Neural cell (in vitro differentiated cells): ENCODE data around the gene BCAS4. TPM values are rescaled to one million over a fixed set of nuclear protein-coding genes. Genes with fewer than 3 reads are reported as not detected.

Experiments
- H2AFZ ChIP-seq: fragments of 200-600, 300-800 bp; sonication (generic), shearing (Covaris generic); 2 replicates; pipeline ENCODE4 v1.6.0; 2014; ENCODE audit warnings: low read depth, mild to moderate bottlenecking, antibody characterized with exemption, low read length, moderate library complexity
- H3F3A ChIP-seq: fragments of 200-600 bp; shearing (Covaris generic); 2 replicates; pipeline ENCODE4 v1.6.1; 2016; ENCODE audit warnings: mild to moderate bottlenecking, moderate library complexity, mixed read lengths, antibody characterized with exemption, low read length; ENCODE audit not compliant: insufficient read depth, poor library complexity, severe bottlenecking
- H3K27ac ChIP-seq: fragments of 200-600, 300-800 bp; sonication (generic), shearing (Covaris generic); 2 replicates; pipeline ENCODE4 v1.5.1; 2014; ENCODE audit warnings: mild to moderate bottlenecking, low read length, moderate library complexity
- H3K27me3 ChIP-seq: fragments of 300-800, 200-600 bp; sonication (generic), shearing (Covaris generic); 2 replicates; pipeline ENCODE4 v1.6.0; 2014; ENCODE audit warnings: mild to moderate bottlenecking, low read depth, low read length, moderate library complexity; ENCODE audit not compliant: insufficient read depth
- H3K36me3 ChIP-seq: fragments of 300-800, 200-600 bp; sonication (generic), shearing (Covaris generic); 2 replicates; pipeline ENCODE4 v1.5.1; 2014; ENCODE audit warnings: mild to moderate bottlenecking, antibody characterized with exemption, low read length, moderate library complexity; ENCODE audit not compliant: insufficient read depth
- H3K4me2 ChIP-seq: fragments of 300-800, 200-600 bp; sonication (generic), shearing (Covaris generic); 2 replicates; pipeline ENCODE4 v1.6.0; 2014; ENCODE audit warnings: mild to moderate bottlenecking, low read length
- H3K4me3 ChIP-seq: fragments of 300-800, 200-600 bp; sonication (generic), shearing (Covaris generic); 2 replicates; pipeline ENCODE4 v1.5.1; 2014; ENCODE audit warnings: mild to moderate bottlenecking, low read length, moderate library complexity
- H3K79me2 ChIP-seq: fragments of 200-600 bp; shearing (Covaris generic); replicated peaks from 2 replicates; pipeline ENCODE4 v1.6.0; 2014; ENCODE audit warnings: mild to moderate bottlenecking, low read length, moderate library complexity; ENCODE audit not compliant: insufficient read depth
- H3K9ac ChIP-seq: fragments of 300-800, 200-600 bp; sonication (generic), shearing (Covaris generic); 2 replicates; pipeline ENCODE4 v1.6.1; 2016; ENCODE audit warnings: mild to moderate bottlenecking, low read length, mixed read lengths
- H3K9me2 ChIP-seq: fragments of 200-600 bp; shearing (Covaris generic); 2 replicates; pipeline ENCODE4 v1.6.1; 2016; ENCODE audit warnings: mild to moderate bottlenecking, low read length, mixed read lengths; ENCODE audit not compliant: insufficient read depth
- H3K9me3 ChIP-seq: fragments of 200-600, 300-800 bp; sonication (generic), shearing (Covaris generic); 2 replicates; pipeline ENCODE4 v1.6.1; 2016; ENCODE audit warnings: mild to moderate bottlenecking, mixed run types, low read length, moderate library complexity, mixed read lengths
- H4K20me1 ChIP-seq: fragments of 200-600 bp; shearing (Covaris generic); 2 replicates; pipeline ENCODE4 v1.6.1; 2016; ENCODE audit warnings: mild to moderate bottlenecking, mixed run types; ENCODE audit not compliant: insufficient read depth
- EP300 ChIP-seq: fragments of 450-650 bp; conservative IDR thresholded peaks from 2 replicates; pipeline ENCODE4 v1.6.1; 2014; ENCODE audit warnings: antibody characterized with exemption, mild to moderate bottlenecking, moderate library complexity; ENCODE audit not compliant: poor library complexity, severe bottlenecking
- EZH2 ChIP-seq: fragments of 200-600, 300-800 bp; shearing (Covaris generic), sonication (generic); IDR thresholded peaks from 2 replicates; pipeline ENCODE4 v1.6.1; 2014; ENCODE audit warnings: antibody characterized with exemption, low read length, borderline replicate concordance, mild to moderate bottlenecking; ENCODE audit not compliant: insufficient read depth, poor library complexity, severe bottlenecking
- MXI1 ChIP-seq: fragments of 450-650 bp; conservative IDR thresholded peaks from 2 replicates; pipeline ENCODE4 v1.6.1; 2014; ENCODE audit warnings: antibody characterized with exemption, mild to moderate bottlenecking; ENCODE audit not compliant: poor library complexity, severe bottlenecking
- POLR2AphosphoS5 ChIP-seq: IDR thresholded peaks from 2 replicates; pipeline ENCODE4 v1.6.1; 2012
- RAD21 ChIP-seq: fragments of 450-650 bp; conservative IDR thresholded peaks from 2 replicates; pipeline ENCODE4 v1.6.1; 2014; ENCODE audit warnings: antibody characterized with exemption, mild to moderate bottlenecking, moderate library complexity
- SMC3 ChIP-seq: fragments of 450-650 bp; conservative IDR thresholded peaks from 2 replicates; pipeline ENCODE4 v1.6.1; 2014; ENCODE audit warnings: antibody characterized with exemption, mild to moderate bottlenecking, moderate library complexity; ENCODE audit not compliant: poor library complexity
- TAF1 ChIP-seq: IDR thresholded peaks from 2 replicates; pipeline ENCODE4 v1.6.1; 2012; ENCODE audit warnings: low read depth
- polyA plus RNA-seq: library from polyadenylated mRNA; depleted of rRNA; stranded (reverse); fragments of >200 nt; gene quantifications from 2 replicates; pipeline ENCODE4 v1.2.3, GENCODE V29; 2014
- TF ChIP-seq, protein P1 (sequence below): IDR thresholded peaks from 2 replicates; pipeline ENCODE4 v1.6.1; 2012; ENCODE audit warnings: borderline replicate concordance
- TF ChIP-seq, protein P2 (sequence below): fragments of 450-650 bp; IDR thresholded peaks from 2 replicates; pipeline ENCODE4 v1.5.1; 2014; ENCODE audit warnings: antibody characterized with exemption, mild to moderate bottlenecking, moderate library complexity; ENCODE audit not compliant: poor library complexity, severe bottlenecking

Gene BCAS4
- polyA plus RNA-seq, 1 donor from 2014 or later = 24.6 TPM

DNA sequence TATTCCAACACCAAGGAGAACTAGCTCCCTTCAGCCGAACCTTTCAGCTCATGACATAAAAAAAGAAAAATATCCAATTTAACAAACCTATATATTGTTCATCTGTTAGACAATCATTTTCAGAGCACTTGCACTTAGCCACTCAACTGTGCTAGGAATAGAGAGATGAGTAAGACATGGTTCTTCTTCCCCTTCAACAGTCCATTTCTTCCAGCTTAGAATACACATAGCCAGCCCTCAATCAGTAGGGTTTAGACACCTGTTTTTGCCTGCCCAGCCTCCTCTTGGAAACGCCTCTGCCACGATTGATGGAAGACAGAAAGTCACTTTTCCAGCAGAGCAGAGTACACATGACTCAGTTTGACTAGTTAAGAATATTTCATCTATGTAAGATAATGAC is 114.6 kb downstream of the BCAS4 start:
- no peak overlapping the region for H3K4me2 ChIP-seq
- peaks cover 97% of the 10 kb centered on the region for H3K79me2 ChIP-seq
- no peaks in the 10 kb centered on the region for H3K9me2 ChIP-seq
- no peaks in the 10 kb centered on the region for H3K9me3 ChIP-seq
- no peak for TF ChIP-seq POLR2AphosphoS5
- TF ChIP-seq TAF1 = no peak
- no peak for TF ChIP-seq RAD21
- no peak for TF ChIP-seq EZH2
- TF ChIP-seq EP300 = no peak
- TF ChIP-seq SMC3 = no peak
- TF ChIP-seq, protein P1, sequence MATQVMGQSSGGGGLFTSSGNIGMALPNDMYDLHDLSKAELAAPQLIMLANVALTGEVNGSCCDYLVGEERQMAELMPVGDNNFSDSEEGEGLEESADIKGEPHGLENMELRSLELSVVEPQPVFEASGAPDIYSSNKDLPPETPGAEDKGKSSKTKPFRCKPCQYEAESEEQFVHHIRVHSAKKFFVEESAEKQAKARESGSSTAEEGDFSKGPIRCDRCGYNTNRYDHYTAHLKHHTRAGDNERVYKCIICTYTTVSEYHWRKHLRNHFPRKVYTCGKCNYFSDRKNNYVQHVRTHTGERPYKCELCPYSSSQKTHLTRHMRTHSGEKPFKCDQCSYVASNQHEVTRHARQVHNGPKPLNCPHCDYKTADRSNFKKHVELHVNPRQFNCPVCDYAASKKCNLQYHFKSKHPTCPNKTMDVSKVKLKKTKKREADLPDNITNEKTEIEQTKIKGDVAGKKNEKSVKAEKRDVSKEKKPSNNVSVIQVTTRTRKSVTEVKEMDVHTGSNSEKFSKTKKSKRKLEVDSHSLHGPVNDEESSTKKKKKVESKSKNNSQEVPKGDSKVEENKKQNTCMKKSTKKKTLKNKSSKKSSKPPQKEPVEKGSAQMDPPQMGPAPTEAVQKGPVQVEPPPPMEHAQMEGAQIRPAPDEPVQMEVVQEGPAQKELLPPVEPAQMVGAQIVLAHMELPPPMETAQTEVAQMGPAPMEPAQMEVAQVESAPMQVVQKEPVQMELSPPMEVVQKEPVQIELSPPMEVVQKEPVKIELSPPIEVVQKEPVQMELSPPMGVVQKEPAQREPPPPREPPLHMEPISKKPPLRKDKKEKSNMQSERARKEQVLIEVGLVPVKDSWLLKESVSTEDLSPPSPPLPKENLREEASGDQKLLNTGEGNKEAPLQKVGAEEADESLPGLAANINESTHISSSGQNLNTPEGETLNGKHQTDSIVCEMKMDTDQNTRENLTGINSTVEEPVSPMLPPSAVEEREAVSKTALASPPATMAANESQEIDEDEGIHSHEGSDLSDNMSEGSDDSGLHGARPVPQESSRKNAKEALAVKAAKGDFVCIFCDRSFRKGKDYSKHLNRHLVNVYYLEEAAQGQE = no peak
- TF ChIP-seq, protein P2, sequence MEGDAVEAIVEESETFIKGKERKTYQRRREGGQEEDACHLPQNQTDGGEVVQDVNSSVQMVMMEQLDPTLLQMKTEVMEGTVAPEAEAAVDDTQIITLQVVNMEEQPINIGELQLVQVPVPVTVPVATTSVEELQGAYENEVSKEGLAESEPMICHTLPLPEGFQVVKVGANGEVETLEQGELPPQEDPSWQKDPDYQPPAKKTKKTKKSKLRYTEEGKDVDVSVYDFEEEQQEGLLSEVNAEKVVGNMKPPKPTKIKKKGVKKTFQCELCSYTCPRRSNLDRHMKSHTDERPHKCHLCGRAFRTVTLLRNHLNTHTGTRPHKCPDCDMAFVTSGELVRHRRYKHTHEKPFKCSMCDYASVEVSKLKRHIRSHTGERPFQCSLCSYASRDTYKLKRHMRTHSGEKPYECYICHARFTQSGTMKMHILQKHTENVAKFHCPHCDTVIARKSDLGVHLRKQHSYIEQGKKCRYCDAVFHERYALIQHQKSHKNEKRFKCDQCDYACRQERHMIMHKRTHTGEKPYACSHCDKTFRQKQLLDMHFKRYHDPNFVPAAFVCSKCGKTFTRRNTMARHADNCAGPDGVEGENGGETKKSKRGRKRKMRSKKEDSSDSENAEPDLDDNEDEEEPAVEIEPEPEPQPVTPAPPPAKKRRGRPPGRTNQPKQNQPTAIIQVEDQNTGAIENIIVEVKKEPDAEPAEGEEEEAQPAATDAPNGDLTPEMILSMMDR = no peak
- TF ChIP-seq MXI1 = no peak
- peaks cover 67% of the 10 kb centered on the region for H4K20me1 ChIP-seq
- no peaks in the 10 kb centered on the region for H3K27me3 ChIP-seq
- H3K4me3 ChIP-seq = no peak overlapping the region
- H3F3A ChIP-seq = no peaks in the 10 kb centered on the region
- no peak overlapping the region for H2AFZ ChIP-seq
- no peaks in the 10 kb centered on the region for H3K36me3 ChIP-seq
- H3K27ac ChIP-seq = no peak overlapping the region
- H3K9ac ChIP-seq = no peak overlapping the region

GRCh38 chr20:50911030-50911429 is 116.2 kb downstream of the BCAS4 start:
- no peaks in the 10 kb centered on the region for H3F3A ChIP-seq
- H3K4me3 ChIP-seq = no peak overlapping the region
- peaks cover 71% of the 10 kb centered on the region for H4K20me1 ChIP-seq
- H3K27me3 ChIP-seq = no peaks in the 10 kb centered on the region
- H2AFZ ChIP-seq = no peak overlapping the region
- H3K9me2 ChIP-seq = no peaks in the 10 kb centered on the region
- no peak overlapping the region for H3K9ac ChIP-seq
- peaks cover 97% of the 10 kb centered on the region for H3K79me2 ChIP-seq
- TF ChIP-seq MXI1 = no peak
- TF ChIP-seq, protein P2 = no peak
- TF ChIP-seq SMC3 = no peak
- TF ChIP-seq RAD21 = no peak
- TF ChIP-seq EZH2 = no peak
- TF ChIP-seq TAF1 = no peak
- TF ChIP-seq, protein P1 = no peak
- TF ChIP-seq EP300 = no peak
- no peak for TF ChIP-seq POLR2AphosphoS5
- H3K36me3 ChIP-seq = no peaks in the 10 kb centered on the region
- H3K4me2 ChIP-seq = no peak overlapping the region
- no peak overlapping the region for H3K27ac ChIP-seq
- no peaks in the 10 kb centered on the region for H3K9me3 ChIP-seq
